WTC11 (cell line): ENCODE measurements around the gene HOMER3. TPM values are rescaled to one million over a fixed set of nuclear protein-coding genes. Genes with fewer than 3 reads are reported as not detected.

Experiments used
- ATAC-seq: fragments of 200-7000 bp; cut with Tn5 transposase; 2 replicates; pipeline ENCODE4 v1.10.0; 2021; ENCODE audit warnings: mild to moderate bottlenecking, moderate library complexity
- CTCF ChIA-PET: fragments of 300-600 bp; sonication (Branson Sonifier 250); formaldehyde crosslinking; loops from one replicate; lab custom pipeline; 2021; ENCODE audit warnings: antibody characterized with exemption; lab: Charles Lee
- POLR2A ChIA-PET: fragments of 350-600 bp; sonication (Branson Sonifier 250); formaldehyde crosslinking; loops from one replicate; lab custom pipeline; 2021; ENCODE audit warnings: antibody characterized with exemption; lab: Charles Lee
- DNase-seq: peaks from one replicate; pipeline ENCODE4 v3.0.0; 2021; ENCODE audit warnings: low spot score
- H3K27ac Mint-ChIP-seq: 2 replicates; pipeline ENCODE4 v1.8.0; 2021; ENCODE audit warnings: mixed read lengths
- H3K27me3 Mint-ChIP-seq: 2 replicates; pipeline ENCODE4 v1.8.0; 2021; ENCODE audit warnings: low read depth, mild to moderate bottlenecking, moderate library complexity, mixed read lengths
- H3K36me3 Mint-ChIP-seq: 2 replicates; pipeline ENCODE4 v1.8.0; 2021; ENCODE audit warnings: mixed read lengths
- H3K4me1 Mint-ChIP-seq: 2 replicates; pipeline ENCODE4 v1.8.0; 2022; ENCODE audit warnings: mixed read lengths
- H3K4me3 Mint-ChIP-seq: 2 replicates; pipeline ENCODE4 v1.8.0; 2021; ENCODE audit warnings: mild to moderate bottlenecking, moderate library complexity, mixed read lengths
- H3K9me3 Mint-ChIP-seq: 2 replicates; pipeline ENCODE4 v1.8.0; 2021; ENCODE audit warnings: mixed read lengths
- ATF2 ChIP-seq: sonication (generic); formaldehyde crosslinking; IDR thresholded peaks from 2 replicates; pipeline ENCODE4 v1.8.1; 2022; ENCODE audit warnings: low read depth, missing genetic modification reagents, borderline replicate concordance
- CREB1 ChIP-seq: sonication (generic); formaldehyde crosslinking; IDR thresholded peaks from 2 replicates; pipeline ENCODE4 v1.8.0; 2023; ENCODE audit warnings: mild to moderate bottlenecking, missing genetic modification reagents
- FOXK1 ChIP-seq: sonication (generic); formaldehyde crosslinking; IDR thresholded peaks from 2 replicates; pipeline ENCODE4 v1.8.0; 2022; ENCODE audit warnings: mild to moderate bottlenecking, moderate library complexity, missing genetic modification reagents
- GRHL2 ChIP-seq: fragments of 250-450 bp; sonication (Bioruptor Pico); IDR thresholded peaks from 2 replicates; pipeline ENCODE4 v1.8.0; 2022; ENCODE audit warnings: mild to moderate bottlenecking, moderate library complexity; ENCODE audit not compliant: insufficient replicate concordance, severe bottlenecking
- JAZF1 ChIP-seq: fragments of 250-450 bp; sonication (Bioruptor Pico); IDR thresholded peaks from 2 replicates; pipeline ENCODE4 v1.9.0; 2021; ENCODE audit warnings: moderate library complexity, mild to moderate bottlenecking, inconsistent platforms
- NFYB ChIP-seq: sonication (generic); formaldehyde crosslinking; conservative IDR thresholded peaks from 2 replicates; pipeline ENCODE4 v1.8.0; 2022; ENCODE audit warnings: low read depth, missing genetic modification reagents
- NR3C1 ChIP-seq: sonication (generic); formaldehyde crosslinking; conservative IDR thresholded peaks from 2 replicates; pipeline ENCODE4 v1.8.1; 2023; ENCODE audit warnings: low read depth, mild to moderate bottlenecking, missing genetic modification reagents
- RELA ChIP-seq: sonication (generic); formaldehyde crosslinking; IDR thresholded peaks from 2 replicates; pipeline ENCODE4 v1.8.1; 2022; ENCODE audit warnings: missing genetic modification reagents, mild to moderate bottlenecking, borderline replicate concordance
- SMAD4 ChIP-seq: sonication (generic); formaldehyde crosslinking; IDR thresholded peaks from 2 replicates; pipeline ENCODE4 v1.8.0; 2022; ENCODE audit warnings: mild to moderate bottlenecking, missing genetic modification reagents
- SOX15 ChIP-seq: fragments of 250-450 bp; sonication (Bioruptor Pico); IDR thresholded peaks from 2 replicates; pipeline ENCODE4 v1.9.0; 2021; ENCODE audit warnings: mild to moderate bottlenecking
- SP1 ChIP-seq: sonication (generic); formaldehyde crosslinking; conservative IDR thresholded peaks from 2 replicates; pipeline ENCODE4 v1.8.1; 2022; ENCODE audit warnings: missing genetic modification reagents
- TEAD1 ChIP-seq: sonication (generic); formaldehyde crosslinking; IDR thresholded peaks from 2 replicates; pipeline ENCODE4 v1.8.0; 2022; ENCODE audit warnings: mild to moderate bottlenecking, missing genetic modification reagents
- ZBTB21 ChIP-seq: sonication (generic); formaldehyde crosslinking; IDR thresholded peaks from 2 replicates; pipeline ENCODE4 v1.8.1; 2023; ENCODE audit warnings: mild to moderate bottlenecking, missing genetic modification reagents, borderline replicate concordance
- ZNF232 ChIP-seq: sonication (generic); formaldehyde crosslinking; IDR thresholded peaks from 2 replicates; pipeline ENCODE4 v1.8.0; 2022; ENCODE audit warnings: mild to moderate bottlenecking, missing genetic modification reagents
- ZNF263 ChIP-seq: sonication (generic); formaldehyde crosslinking; IDR thresholded peaks from 2 replicates; pipeline ENCODE4 v1.8.1; 2022; ENCODE audit warnings: low read depth, mild to moderate bottlenecking, moderate library complexity, missing genetic modification reagents
- total RNA-seq: library from RNA; stranded (reverse); gene quantifications from 3 replicates; pipeline ENCODE4 v1.2.3, GENCODE V29; 2021
- TF ChIP-seq, protein P1 (sequence below): sonication (generic); formaldehyde crosslinking; IDR thresholded peaks from 2 replicates; pipeline ENCODE4 v1.8.0; 2022; ENCODE audit warnings: missing genetic modification reagents
- TF ChIP-seq, protein P2 (sequence below): fragments of 250-450 bp; sonication (Bioruptor Pico); IDR thresholded peaks from 2 replicates; pipeline ENCODE4 v1.9.0; 2021; ENCODE audit warnings: mild to moderate bottlenecking, borderline replicate concordance

Gene HOMER3
- total RNA-seq, 1 experiment from 2014 or later = 28.2 TPM

- no peaks in the 10 kb centered on the region for H3K4me1 Mint-ChIP-seq
- H3K9me3 Mint-ChIP-seq = no peaks in the 10 kb centered on the region
- DNase-seq (peak; percentile 58), ATAC-seq (peak; percentile 24)
- H3K27me3 Mint-ChIP-seq = peaks cover 16% of the 10 kb centered on the region
- ChIA-PET POLR2A (no interaction called here), CTCF (interaction anchor here (0.5 to 3.5 kb wide), 22 partner anchors 15 to 579 kb away, joined by 3 to 35 read pairs (median 4); partner anchors contain the start of genes COPE and DDX49)
- H3K27ac Mint-ChIP-seq = no peak overlapping the region
- TF ChIP-seq JAZF1 = no peak
- TF ChIP-seq, protein P1, sequence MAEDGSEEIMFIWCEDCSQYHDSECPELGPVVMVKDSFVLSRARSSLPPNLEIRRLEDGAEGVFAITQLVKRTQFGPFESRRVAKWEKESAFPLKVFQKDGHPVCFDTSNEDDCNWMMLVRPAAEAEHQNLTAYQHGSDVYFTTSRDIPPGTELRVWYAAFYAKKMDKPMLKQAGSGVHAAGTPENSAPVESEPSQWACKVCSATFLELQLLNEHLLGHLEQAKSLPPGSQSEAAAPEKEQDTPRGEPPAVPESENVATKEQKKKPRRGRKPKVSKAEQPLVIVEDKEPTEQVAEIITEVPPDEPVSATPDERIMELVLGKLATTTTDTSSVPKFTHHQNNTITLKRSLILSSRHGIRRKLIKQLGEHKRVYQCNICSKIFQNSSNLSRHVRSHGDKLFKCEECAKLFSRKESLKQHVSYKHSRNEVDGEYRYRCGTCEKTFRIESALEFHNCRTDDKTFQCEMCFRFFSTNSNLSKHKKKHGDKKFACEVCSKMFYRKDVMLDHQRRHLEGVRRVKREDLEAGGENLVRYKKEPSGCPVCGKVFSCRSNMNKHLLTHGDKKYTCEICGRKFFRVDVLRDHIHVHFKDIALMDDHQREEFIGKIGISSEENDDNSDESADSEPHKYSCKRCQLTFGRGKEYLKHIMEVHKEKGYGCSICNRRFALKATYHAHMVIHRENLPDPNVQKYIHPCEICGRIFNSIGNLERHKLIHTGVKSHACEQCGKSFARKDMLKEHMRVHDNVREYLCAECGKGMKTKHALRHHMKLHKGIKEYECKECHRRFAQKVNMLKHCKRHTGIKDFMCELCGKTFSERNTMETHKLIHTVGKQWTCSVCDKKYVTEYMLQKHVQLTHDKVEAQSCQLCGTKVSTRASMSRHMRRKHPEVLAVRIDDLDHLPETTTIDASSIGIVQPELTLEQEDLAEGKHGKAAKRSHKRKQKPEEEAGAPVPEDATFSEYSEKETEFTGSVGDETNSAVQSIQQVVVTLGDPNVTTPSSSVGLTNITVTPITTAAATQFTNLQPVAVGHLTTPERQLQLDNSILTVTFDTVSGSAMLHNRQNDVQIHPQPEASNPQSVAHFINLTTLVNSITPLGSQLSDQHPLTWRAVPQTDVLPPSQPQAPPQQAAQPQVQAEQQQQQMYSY (CRISPR knock-in tag) = no peak
- TF ChIP-seq ZNF232 = no peak
- TF ChIP-seq FOXK1 (CRISPR knock-in tag) = no peak
- TF ChIP-seq SOX15 (CRISPR knock-in tag) = no peak
- no peak for TF ChIP-seq RELA (CRISPR knock-in tag)
- no peak for TF ChIP-seq TEAD1 (CRISPR knock-in tag)
- no peak for TF ChIP-seq ZBTB21 (CRISPR knock-in tag)
- TF ChIP-seq NFYB = no peak
- no peak for TF ChIP-seq NR3C1 (CRISPR knock-in tag)
- no peak for TF ChIP-seq SP1 (CRISPR knock-in tag)
- TF ChIP-seq, protein P2, sequence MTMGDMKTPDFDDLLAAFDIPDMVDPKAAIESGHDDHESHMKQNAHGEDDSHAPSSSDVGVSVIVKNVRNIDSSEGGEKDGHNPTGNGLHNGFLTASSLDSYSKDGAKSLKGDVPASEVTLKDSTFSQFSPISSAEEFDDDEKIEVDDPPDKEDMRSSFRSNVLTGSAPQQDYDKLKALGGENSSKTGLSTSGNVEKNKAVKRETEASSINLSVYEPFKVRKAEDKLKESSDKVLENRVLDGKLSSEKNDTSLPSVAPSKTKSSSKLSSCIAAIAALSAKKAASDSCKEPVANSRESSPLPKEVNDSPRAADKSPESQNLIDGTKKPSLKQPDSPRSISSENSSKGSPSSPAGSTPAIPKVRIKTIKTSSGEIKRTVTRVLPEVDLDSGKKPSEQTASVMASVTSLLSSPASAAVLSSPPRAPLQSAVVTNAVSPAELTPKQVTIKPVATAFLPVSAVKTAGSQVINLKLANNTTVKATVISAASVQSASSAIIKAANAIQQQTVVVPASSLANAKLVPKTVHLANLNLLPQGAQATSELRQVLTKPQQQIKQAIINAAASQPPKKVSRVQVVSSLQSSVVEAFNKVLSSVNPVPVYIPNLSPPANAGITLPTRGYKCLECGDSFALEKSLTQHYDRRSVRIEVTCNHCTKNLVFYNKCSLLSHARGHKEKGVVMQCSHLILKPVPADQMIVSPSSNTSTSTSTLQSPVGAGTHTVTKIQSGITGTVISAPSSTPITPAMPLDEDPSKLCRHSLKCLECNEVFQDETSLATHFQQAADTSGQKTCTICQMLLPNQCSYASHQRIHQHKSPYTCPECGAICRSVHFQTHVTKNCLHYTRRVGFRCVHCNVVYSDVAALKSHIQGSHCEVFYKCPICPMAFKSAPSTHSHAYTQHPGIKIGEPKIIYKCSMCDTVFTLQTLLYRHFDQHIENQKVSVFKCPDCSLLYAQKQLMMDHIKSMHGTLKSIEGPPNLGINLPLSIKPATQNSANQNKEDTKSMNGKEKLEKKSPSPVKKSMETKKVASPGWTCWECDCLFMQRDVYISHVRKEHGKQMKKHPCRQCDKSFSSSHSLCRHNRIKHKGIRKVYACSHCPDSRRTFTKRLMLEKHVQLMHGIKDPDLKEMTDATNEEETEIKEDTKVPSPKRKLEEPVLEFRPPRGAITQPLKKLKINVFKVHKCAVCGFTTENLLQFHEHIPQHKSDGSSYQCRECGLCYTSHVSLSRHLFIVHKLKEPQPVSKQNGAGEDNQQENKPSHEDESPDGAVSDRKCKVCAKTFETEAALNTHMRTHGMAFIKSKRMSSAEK = no peak
- TF ChIP-seq GRHL2 (CRISPR knock-in tag) = no peak
- TF ChIP-seq ZNF263 (CRISPR knock-in tag) = no peak
- TF ChIP-seq ATF2 (CRISPR knock-in tag) = no peak
- TF ChIP-seq SMAD4 = no peak
- no peak for TF ChIP-seq CREB1 (CRISPR knock-in tag)
- no peaks in the 10 kb centered on the region for H3K36me3 Mint-ChIP-seq
- peak overlapping the region; percentile 62 for H3K4me3 Mint-ChIP-seq
Measured at GRCh38 chr19:18894254-18895037, 46.6 kb downstream of the HOMER3 start.
